Upper lobe of left lung (tissue), 4 donors: ENCODE results near the gene IL17RD.

Experiments used
- EP300 ChIP-seq, 4 donors: sonication (generic); formaldehyde crosslinking; IDR thresholded peaks; one replicate each; pipeline ENCODE4 v1.5.1; 2017; ENCODE audit warnings: antibody characterized with exemption in 4 of 4, control low read depth in 2 of 4
- POLR2A ChIP-seq, 4 donors: fragments of 450-650 bp; IDR thresholded peaks; one replicate each; pipeline ENCODE4 v1.5.1; 2016 to 2017; ENCODE audit warnings: antibody characterized with exemption in 4 of 4, mild to moderate bottlenecking in 2 of 4
- TF ChIP-seq, protein P1 (sequence below), 6 experiments: fragments of 450-650 bp in 4 of 6; fragments of 200-600 bp in 2 of 6; sonication (generic) in 2 of 6; IDR thresholded peaks; one replicate each; pipeline ENCODE4 v1.5.1; 2016 to 2019; ENCODE audit warnings: antibody characterized with exemption in 6 of 6

DNA sequence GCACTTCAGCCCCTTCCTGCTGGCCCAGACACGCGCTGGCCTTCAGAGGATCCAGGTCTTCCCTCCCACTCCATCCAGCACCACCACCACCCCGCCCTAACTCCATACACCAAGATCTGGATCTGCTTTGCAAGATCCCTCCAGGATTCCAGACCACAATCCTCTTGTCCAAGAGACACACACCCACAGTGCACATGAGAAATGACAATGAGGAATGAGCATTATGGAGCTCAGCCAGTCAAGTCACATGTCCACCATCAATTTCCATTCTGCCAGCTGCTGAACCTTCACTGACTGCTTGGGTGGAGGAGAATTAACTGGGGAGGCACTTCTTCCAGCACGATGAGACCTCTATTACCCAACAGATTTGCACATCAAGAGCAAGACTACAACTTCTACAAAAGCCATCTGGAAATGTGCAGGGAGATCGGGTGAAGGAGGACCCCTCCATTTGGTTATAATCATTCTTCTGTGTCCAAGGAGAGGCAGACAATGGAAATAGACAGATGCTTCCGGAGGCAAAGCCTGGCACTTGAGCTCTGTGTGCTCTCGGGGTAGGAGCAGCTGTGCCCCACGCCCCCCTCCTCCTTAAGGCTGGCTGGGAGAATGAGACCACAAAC lies 117.0 kb downstream of the IL17RD start:
- TF ChIP-seq, protein P1, sequence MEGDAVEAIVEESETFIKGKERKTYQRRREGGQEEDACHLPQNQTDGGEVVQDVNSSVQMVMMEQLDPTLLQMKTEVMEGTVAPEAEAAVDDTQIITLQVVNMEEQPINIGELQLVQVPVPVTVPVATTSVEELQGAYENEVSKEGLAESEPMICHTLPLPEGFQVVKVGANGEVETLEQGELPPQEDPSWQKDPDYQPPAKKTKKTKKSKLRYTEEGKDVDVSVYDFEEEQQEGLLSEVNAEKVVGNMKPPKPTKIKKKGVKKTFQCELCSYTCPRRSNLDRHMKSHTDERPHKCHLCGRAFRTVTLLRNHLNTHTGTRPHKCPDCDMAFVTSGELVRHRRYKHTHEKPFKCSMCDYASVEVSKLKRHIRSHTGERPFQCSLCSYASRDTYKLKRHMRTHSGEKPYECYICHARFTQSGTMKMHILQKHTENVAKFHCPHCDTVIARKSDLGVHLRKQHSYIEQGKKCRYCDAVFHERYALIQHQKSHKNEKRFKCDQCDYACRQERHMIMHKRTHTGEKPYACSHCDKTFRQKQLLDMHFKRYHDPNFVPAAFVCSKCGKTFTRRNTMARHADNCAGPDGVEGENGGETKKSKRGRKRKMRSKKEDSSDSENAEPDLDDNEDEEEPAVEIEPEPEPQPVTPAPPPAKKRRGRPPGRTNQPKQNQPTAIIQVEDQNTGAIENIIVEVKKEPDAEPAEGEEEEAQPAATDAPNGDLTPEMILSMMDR (IDR thresholded peaks at IDR 0.05) = no peak
- TF ChIP-seq EP300 (IDR thresholded peaks at IDR 0.05) (no peak), POLR2A (IDR thresholded peaks at IDR 0.05) (no peak)
